ENCODE data around the gene MND1.
"Not testable (repeated sequence)": the region's sequence is repeated elsewhere in the genome, so short reads cannot be mapped to it uniquely, and the experiment has no call there.

Gene MND1

GRCh38 chr4:153440475-153440874 is 96.0 kb downstream of the MND1 start:
- no peak for DNase-seq (ENCODE audit: low read depth)

GRCh38 chr4:153447175-153447905 is 102.9 kb downstream of the MND1 start:
- no peak for DNase-seq (ENCODE audit: low read depth)

- DNase-seq (ENCODE audit: low read depth), result no peak
Measured at GRCh38 chr4:153448003-153448731, 103.7 kb downstream of the MND1 start.

GRCh38 chr4:153449338-153449737 is 104.8 kb downstream of the MND1 start:
- DNase-seq (ENCODE audit: low read depth), result no peak

DNA sequence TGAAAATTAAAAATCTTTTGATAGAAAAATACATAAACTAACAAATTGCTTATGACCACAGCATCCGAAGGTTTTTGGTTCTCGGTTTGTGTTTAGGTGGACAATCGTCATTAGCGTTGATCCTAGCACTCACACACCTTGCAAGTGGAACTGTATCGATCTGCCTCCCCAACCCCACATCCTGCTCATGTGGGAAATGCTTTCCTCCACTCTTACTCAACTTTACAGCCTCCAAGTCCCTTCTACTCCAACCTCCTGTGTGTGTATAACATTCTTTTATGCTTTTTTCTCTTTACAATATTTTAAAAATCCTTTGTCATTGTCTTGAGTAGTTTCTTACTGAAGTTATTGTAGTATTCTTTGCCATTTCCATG is 106.0 kb downstream of the MND1 start:
- no peak for DNase-seq (ENCODE audit: low read depth)

- DNase-seq (ENCODE audit: low read depth), result not testable (repeated sequence)
Measured at GRCh38 chr4:153451145-153451544, 106.7 kb downstream of the MND1 start.

GRCh38 chr4:153451911-153452657 is 107.6 kb downstream of the MND1 start:
- no peak for DNase-seq (ENCODE audit: low read depth)

DNA sequence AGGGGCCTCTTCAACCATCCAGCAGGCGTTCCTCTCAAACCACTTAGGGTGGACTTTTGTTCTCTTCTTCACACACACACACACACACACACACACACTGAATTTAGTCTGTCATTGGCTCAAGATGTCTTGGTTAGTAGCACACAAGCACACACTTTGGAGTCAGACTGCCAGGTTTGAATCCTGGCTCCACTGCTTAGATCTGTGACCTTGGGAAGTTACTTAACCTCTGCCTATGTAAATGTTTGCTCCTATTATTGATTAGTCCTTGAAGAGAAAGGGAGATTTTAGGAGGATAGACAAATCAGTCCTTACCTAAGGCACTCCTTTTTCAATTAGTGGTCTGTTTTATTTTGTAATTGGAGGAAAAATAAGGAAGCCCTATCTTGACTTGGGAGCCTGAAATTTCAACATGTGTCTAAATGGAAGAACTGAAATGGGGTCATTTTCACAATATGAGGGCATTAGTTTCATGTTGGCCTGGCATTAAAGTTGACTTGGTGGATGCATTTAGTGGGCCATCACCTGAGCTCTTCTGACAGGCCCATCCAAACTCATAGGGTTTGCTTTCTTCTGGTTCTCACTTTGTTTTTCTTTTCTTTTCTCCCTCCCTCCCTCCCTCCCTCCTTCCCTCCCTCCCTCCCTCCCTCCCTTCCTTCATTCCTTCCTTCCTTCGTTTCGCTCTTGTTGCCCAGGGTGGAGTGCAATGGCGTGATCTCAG is 108.3 kb downstream of the MND1 start:
- no peak for DNase-seq (ENCODE audit: low read depth)

DNA sequence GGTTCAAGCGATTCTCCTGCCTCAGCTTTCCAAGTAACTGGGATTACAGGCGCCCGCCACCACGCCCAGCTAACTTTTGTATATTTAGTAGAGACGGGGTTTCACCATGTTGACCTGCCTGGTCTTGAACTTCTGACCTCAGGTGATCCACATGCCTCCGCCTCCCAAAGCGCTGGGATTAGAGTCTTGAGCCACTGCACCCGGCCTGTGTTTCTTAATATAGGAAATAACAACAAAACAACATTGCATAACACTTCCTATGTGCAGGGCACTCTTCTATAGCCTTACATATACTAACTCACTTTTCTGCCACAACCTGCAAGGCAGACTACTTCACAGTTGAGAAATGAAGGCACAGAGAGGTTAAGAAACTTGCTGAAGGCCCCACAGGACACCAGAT is 108.9 kb downstream of the MND1 start:
- no peak for DNase-seq (ENCODE audit: low read depth)

DNA sequence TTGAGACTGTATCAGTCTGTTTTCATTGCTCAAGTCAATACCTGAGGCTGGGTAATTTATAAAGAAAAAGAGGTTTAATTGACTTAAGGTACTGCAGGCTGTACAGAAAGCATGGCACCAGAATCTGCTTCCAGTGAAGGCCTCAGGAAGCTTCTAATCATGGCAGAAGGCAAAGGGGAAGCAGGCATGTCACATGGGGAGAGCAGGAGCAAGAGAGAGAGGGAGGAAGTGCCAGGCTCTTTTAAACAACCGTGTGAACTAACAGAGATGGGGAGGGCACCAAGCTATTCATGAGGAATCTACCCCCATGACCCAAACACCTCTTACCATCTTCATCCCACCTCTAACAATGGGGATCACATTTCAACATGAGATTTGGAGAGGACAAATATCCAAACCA is 114.5 kb downstream of the MND1 start:
- no peak for DNase-seq (ENCODE audit: low read depth)

DNA sequence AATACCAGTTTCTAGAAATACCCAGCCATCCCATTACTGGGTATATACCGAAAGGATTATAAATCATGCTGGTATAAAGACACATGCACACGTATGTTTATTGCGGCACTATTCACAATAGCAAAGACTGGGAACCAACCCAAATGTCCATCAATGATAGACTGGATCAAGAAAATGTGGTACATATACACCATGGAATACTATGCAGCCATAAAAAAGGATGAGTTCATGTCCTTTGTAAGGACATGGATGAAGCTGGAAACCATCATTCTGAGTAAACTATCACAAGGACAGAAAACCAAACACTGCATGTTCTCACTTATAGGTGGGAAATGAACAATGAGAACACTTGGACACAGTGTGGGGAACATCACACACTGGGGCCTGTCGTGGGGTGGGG is 117.1 kb downstream of the MND1 start:
- not testable (repeated sequence) for DNase-seq (ENCODE audit: low read depth)

GRCh38 chr4:153464068-153464467 is 119.6 kb downstream of the MND1 start:
- no peak for DNase-seq (ENCODE audit: low read depth)
